Measurements from ENCODE around the gene SPG11.
A peak's percentile ranks its signal among the peaks of the same experiment; 100 is the strongest.

SPG11 gene

GRCh38 chr15:44682211-44682610, 18.7 kb upstream of the SPG11 start:
- TF ChIP-seq EZH2phosphoT487 (IDR thresholded peaks at IDR 0.05; ENCODE audit: low read length) (no peak), EZH2 (optimal IDR thresholded peaks at IDR 0.05; ENCODE audit: low read depth, low read length) (no peak), CTCF (IDR thresholded peaks at IDR 0.05; ENCODE audit: low read length) (no peak)
- Histone ChIP-seq H3K79me2 (ENCODE audit: low read length) (no peaks in the 10 kb centered on the region), H3K4me2 (ENCODE audit: low read depth, low read length) (no peak overlapping the region), H3K9me3 (replicated peaks; ENCODE audit: insufficient read depth, low read length) (no peaks in the 10 kb centered on the region), H4K20me1 (ENCODE audit: insufficient read depth, low read length) (no peaks in the 10 kb centered on the region), H3K9ac (ENCODE audit: low read length) (no peak overlapping the region), H3K27me3 (replicated peaks; ENCODE audit: insufficient read depth, low read length) (no peaks in the 10 kb centered on the region), H3K9me2 (replicated peaks; ENCODE audit: insufficient read depth, low read length) (no peaks in the 10 kb centered on the region), H2AFZ (ENCODE audit: low read length) (no peak overlapping the region), H3K4me3 (ENCODE audit: low read length) (no peak overlapping the region), H3F3A (ENCODE audit: insufficient read depth, low read length) (peaks cover 8% of the 10 kb centered on the region; the same call in 1 of the 2 replicates), H3K27ac (ENCODE audit: low read length) (no peak overlapping the region), H3K4me1 (ENCODE audit: low read length) (peaks cover 30% of the 10 kb centered on the region), H3K36me3 (replicated peaks; ENCODE audit: insufficient read depth, low read length) (no peaks in the 10 kb centered on the region)
- DNase-seq, result no peak

DNA sequence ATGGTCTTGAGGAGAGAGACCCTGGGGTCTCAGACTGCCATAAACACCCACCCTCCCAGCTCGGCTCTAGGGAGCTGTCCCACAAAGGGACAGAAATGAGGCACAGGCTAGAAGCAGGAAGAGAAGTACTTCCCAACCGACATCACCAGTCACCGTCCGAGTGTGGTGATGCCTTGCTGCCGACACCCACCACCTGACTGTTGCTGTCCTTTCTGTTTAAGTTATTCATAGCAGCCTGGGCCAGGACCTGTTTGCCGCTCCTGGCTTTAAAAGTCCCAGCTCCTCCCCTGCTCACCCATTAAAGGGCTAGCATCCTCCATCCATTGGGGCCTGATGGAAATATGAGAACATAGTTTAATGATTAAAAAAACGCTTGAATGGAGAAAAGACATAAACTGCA, 13.2 kb upstream of the SPG11 start:
- Histone ChIP-seq H3K9ac (ENCODE audit: low read length) (no peak overlapping the region; the same call in 1 of the 2 replicates), H3K4me2 (ENCODE audit: low read depth, low read length) (peak overlapping the region; percentile 42), H3K79me2 (ENCODE audit: low read length) (no peaks in the 10 kb centered on the region), H3K27ac (ENCODE audit: low read length) (peak overlapping the region; percentile 33; the same call in 1 of the 2 replicates), H3K36me3 (replicated peaks; ENCODE audit: insufficient read depth, low read length) (no peaks in the 10 kb centered on the region), H3K9me3 (replicated peaks; ENCODE audit: insufficient read depth, low read length) (no peaks in the 10 kb centered on the region), H3K9me2 (replicated peaks; ENCODE audit: insufficient read depth, low read length) (no peaks in the 10 kb centered on the region), H3K27me3 (replicated peaks; ENCODE audit: insufficient read depth, low read length) (no peaks in the 10 kb centered on the region), H3K4me3 (ENCODE audit: low read length) (peak overlapping the region; percentile 11; the same call in 1 of the 2 replicates), H2AFZ (ENCODE audit: low read length) (peak overlapping the region; percentile 26; the same call in 1 of the 2 replicates), H3F3A (ENCODE audit: insufficient read depth, low read length) (0 out of 2 replicates have a peak, but pooled peaks cover 4% of the 10 kb centered on the region), H3K4me1 (ENCODE audit: low read length) (peaks cover 55% of the 10 kb centered on the region), H4K20me1 (ENCODE audit: insufficient read depth, low read length) (no peaks in the 10 kb centered on the region)
- DNase-seq, result peak; percentile 35
- TF ChIP-seq EZH2 (optimal IDR thresholded peaks at IDR 0.05; ENCODE audit: low read depth, low read length), result no peak
- TF ChIP-seq CTCF (IDR thresholded peaks at IDR 0.05; ENCODE audit: low read length), result no peak
- TF ChIP-seq EZH2phosphoT487 (IDR thresholded peaks at IDR 0.05; ENCODE audit: low read length), result no peak

DNA sequence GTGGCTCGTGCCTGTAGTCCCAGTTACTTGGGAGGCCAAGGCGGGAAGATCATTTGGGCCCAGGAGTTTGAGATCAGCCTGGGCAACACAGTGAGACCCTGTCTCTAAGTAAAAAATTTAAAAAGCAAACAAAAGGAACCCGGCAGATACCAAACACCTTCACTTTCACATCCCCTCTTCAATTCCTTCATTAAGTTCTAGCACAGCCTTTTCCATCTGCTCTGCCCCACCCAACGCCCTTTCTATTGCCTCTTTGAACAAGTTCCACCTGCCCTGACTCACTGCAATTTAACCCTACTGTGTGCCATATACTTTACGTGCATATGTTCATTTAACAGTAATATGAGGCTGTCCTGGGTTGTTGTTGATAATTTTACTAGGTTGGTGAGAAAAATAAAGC, 12.4 kb upstream of the SPG11 start:
- no peak for DNase-seq
- no peaks in the 10 kb centered on the region for H3K27me3 ChIP-seq (replicated peaks; ENCODE audit: insufficient read depth, low read length)
- H3K9me2 ChIP-seq (replicated peaks; ENCODE audit: insufficient read depth, low read length), result no peaks in the 10 kb centered on the region
- no peak for TF ChIP-seq EZH2 (optimal IDR thresholded peaks at IDR 0.05; ENCODE audit: low read depth, low read length)
- TF ChIP-seq EZH2phosphoT487 (IDR thresholded peaks at IDR 0.05; ENCODE audit: low read length), result no peak
- TF ChIP-seq CTCF (IDR thresholded peaks at IDR 0.05; ENCODE audit: low read length), result no peak
- H4K20me1 ChIP-seq (ENCODE audit: insufficient read depth, low read length), result no peaks in the 10 kb centered on the region
- H3K4me3 ChIP-seq (ENCODE audit: low read length), result no peak overlapping the region
- H3K79me2 ChIP-seq (ENCODE audit: low read length), result no peaks in the 10 kb centered on the region
- no peaks in the 10 kb centered on the region for H3K36me3 ChIP-seq (replicated peaks; ENCODE audit: insufficient read depth, low read length)
- H3F3A ChIP-seq (ENCODE audit: insufficient read depth, low read length), result peaks cover 10% of the 10 kb centered on the region
- no peak overlapping the region for H3K27ac ChIP-seq (ENCODE audit: low read length)
- no peak overlapping the region for H3K9ac ChIP-seq (ENCODE audit: low read length)
- H3K4me2 ChIP-seq (ENCODE audit: low read depth, low read length), result peak overlapping the region; percentile 42; the same call in 1 of the 2 replicates
- H3K9me3 ChIP-seq (replicated peaks; ENCODE audit: insufficient read depth, low read length), result no peaks in the 10 kb centered on the region
- H3K4me1 ChIP-seq (ENCODE audit: low read length), result peaks cover 63% of the 10 kb centered on the region
- H2AFZ ChIP-seq (ENCODE audit: low read length), result no peak overlapping the region

Data from MM.1S (cell line).